ENCODE measurements around the gene PMAIP1.
A peak's percentile ranks its signal among the peaks of the same experiment; 100 is the strongest.

Gene PMAIP1

DNA sequence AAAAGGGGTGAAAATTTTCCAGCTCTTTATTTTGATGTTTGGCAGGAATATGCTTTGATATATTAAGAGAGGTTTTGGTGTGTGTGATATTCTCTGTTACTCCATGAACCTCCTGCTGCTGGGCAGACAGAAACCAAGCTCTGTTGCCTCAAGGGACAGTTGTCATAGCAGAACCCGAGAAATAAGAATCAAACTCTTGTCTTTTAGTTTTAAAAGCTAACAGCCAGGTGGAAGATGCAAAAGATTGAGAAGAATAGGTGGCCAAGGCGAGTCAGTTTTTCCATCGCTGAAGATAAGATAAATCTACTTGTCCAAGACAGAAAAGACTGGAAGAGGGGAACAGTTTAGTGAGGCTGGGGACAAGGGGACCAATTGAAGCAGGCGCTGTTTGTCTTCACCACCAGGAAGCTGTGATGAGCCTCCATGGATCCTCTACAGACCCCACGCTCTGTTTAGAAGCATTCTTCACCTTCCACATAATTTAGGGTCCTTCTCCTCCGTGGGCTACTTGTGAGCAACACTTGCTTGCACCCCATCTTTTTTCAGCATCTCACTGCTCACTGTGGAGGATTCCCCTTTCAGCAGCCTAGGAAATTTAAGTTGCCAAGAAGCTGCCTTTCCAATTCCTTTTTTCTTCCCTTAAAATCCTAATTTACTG, 23.9 kb downstream of the PMAIP1 start:
- no peaks in the 10 kb centered on the region for H4K20me1 ChIP-seq (ENCODE audit: insufficient read depth)
- H3K4me3 ChIP-seq (IDR thresholded peaks at IDR 0.05; ENCODE audit: insufficient read depth, low read depth, low read length) = no peak overlapping the region
- H3K4me2 ChIP-seq = peak overlapping the region; percentile 38
- peak overlapping the region; percentile 1; the same call in 1 of the 2 replicates for H2AFZ ChIP-seq (ENCODE audit: low read depth)
- no peaks in the 10 kb centered on the region for H3K79me2 ChIP-seq (ENCODE audit: insufficient read depth, low read depth)
- no peaks in the 10 kb centered on the region for H3K27me3 ChIP-seq (ENCODE audit: insufficient read depth, low read depth)
- peak overlapping the region; percentile 7; the same call in 1 of the 2 replicates for H3K9ac ChIP-seq
- peak overlapping the region; percentile 43 for H3K27ac ChIP-seq
- no peaks in the 10 kb centered on the region for H3K36me3 ChIP-seq (ENCODE audit: insufficient read depth)
- peaks cover 61% of the 10 kb centered on the region for H3K4me1 ChIP-seq (ENCODE audit: low read depth, poor library complexity, severe bottlenecking)
- TF ChIP-seq CTCF (conservative IDR thresholded peaks at IDR 0.05; ENCODE audit: low read depth, low read length) = no peak

- no peak overlapping the region for H3K27ac ChIP-seq
- no peak overlapping the region for H3K9ac ChIP-seq
- H3K36me3 ChIP-seq (ENCODE audit: insufficient read depth) = no peaks in the 10 kb centered on the region
- H2AFZ ChIP-seq (ENCODE audit: low read depth) = no peak overlapping the region
- no peak overlapping the region for H3K4me3 ChIP-seq (IDR thresholded peaks at IDR 0.05; ENCODE audit: insufficient read depth, low read depth, low read length)
- H3K4me2 ChIP-seq = no peak overlapping the region
- H3K4me1 ChIP-seq (ENCODE audit: low read depth, poor library complexity, severe bottlenecking) = peaks cover 54% of the 10 kb centered on the region
- no peaks in the 10 kb centered on the region for H3K79me2 ChIP-seq (ENCODE audit: insufficient read depth, low read depth)
- no peak for TF ChIP-seq CTCF (conservative IDR thresholded peaks at IDR 0.05; ENCODE audit: low read depth, low read length)
- no peaks in the 10 kb centered on the region for H3K27me3 ChIP-seq (ENCODE audit: insufficient read depth, low read depth)
- no peaks in the 10 kb centered on the region for H4K20me1 ChIP-seq (ENCODE audit: insufficient read depth)
Measured at GRCh38 chr18:59926131-59926530, 26.3 kb downstream of the PMAIP1 start.

DNA sequence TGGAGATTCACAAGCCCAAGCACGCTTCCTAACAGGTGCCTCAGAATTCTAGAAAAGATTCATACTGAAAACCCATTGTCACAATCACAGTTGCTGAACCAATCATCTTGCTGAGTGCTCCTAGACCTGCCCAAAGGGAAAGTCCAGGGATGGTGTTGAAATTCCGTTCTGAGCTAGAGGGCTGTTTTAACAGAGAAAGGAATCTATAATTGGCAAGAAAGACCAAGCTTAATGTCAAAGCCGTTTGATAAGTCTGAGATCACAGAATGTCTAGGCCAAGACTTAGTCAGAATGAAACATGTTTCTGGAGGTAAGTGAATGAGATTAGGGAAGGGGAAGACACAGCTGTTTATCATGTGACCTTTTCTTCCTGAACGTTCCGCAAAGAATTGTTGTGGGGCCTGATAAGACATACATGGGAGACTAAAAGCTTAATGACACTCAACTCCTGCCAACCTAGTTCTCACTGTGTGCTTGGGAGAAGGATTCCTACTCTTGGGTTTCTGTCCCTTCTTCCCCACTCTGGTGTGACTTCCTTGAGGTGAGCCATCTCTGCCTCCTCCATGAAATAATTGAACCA, 27.5 kb downstream of the PMAIP1 start:
- H3K27me3 ChIP-seq (ENCODE audit: insufficient read depth, low read depth) = no peaks in the 10 kb centered on the region
- peaks cover 42% of the 10 kb centered on the region for H3K4me1 ChIP-seq (ENCODE audit: low read depth, poor library complexity, severe bottlenecking)
- TF ChIP-seq CTCF (conservative IDR thresholded peaks at IDR 0.05; ENCODE audit: low read depth, low read length) = no peak
- H2AFZ ChIP-seq (ENCODE audit: low read depth) = no peak overlapping the region
- no peak overlapping the region for H3K4me3 ChIP-seq (IDR thresholded peaks at IDR 0.05; ENCODE audit: insufficient read depth, low read depth, low read length)
- H3K79me2 ChIP-seq (ENCODE audit: insufficient read depth, low read depth) = no peaks in the 10 kb centered on the region
- H3K9ac ChIP-seq = no peak overlapping the region
- no peaks in the 10 kb centered on the region for H4K20me1 ChIP-seq (ENCODE audit: insufficient read depth)
- no peak overlapping the region for H3K27ac ChIP-seq
- H3K36me3 ChIP-seq (ENCODE audit: insufficient read depth) = no peaks in the 10 kb centered on the region
- no peak overlapping the region for H3K4me2 ChIP-seq

- H3K36me3 ChIP-seq (ENCODE audit: insufficient read depth) = no peaks in the 10 kb centered on the region
- H4K20me1 ChIP-seq (ENCODE audit: insufficient read depth) = no peaks in the 10 kb centered on the region
- no peak for TF ChIP-seq CTCF (conservative IDR thresholded peaks at IDR 0.05; ENCODE audit: low read depth, low read length)
- H3K27ac ChIP-seq = no peak overlapping the region
- no peak overlapping the region for H3K4me3 ChIP-seq (IDR thresholded peaks at IDR 0.05; ENCODE audit: insufficient read depth, low read depth, low read length)
- H3K4me1 ChIP-seq (ENCODE audit: low read depth, poor library complexity, severe bottlenecking) = peaks cover 33% of the 10 kb centered on the region
- no peaks in the 10 kb centered on the region for H3K27me3 ChIP-seq (ENCODE audit: insufficient read depth, low read depth)
- no peak overlapping the region for H3K4me2 ChIP-seq
- H3K9ac ChIP-seq = no peak overlapping the region
- H2AFZ ChIP-seq (ENCODE audit: low read depth) = no peak overlapping the region
- no peaks in the 10 kb centered on the region for H3K79me2 ChIP-seq (ENCODE audit: insufficient read depth, low read depth)
Measured at GRCh38 chr18:59928201-59928600, 28.4 kb downstream of the PMAIP1 start.
